Neural progenitor cell (in vitro differentiated cells): Measurements from ENCODE around the gene EPRS1. TPM values are rescaled to one million over a fixed set of nuclear protein-coding genes. Genes with fewer than 3 reads are reported as not detected.

Experiments
- DNase-seq: peaks from one replicate; pipeline ENCODE4 v3.0.0-alpha.2; 2016; ENCODE audit warnings: low spot score
- H2AFZ ChIP-seq: fragments of 200-600 bp; sonication (generic); replicated peaks from 2 replicates; pipeline ENCODE4 v1.6.1; 2016; ENCODE audit warnings: antibody characterized with exemption
- H3F3A ChIP-seq: fragments of 200-600 bp; sonication (generic); 2 replicates; pipeline ENCODE4 v1.6.1; 2016; ENCODE audit warnings: antibody characterized with exemption, low read depth
- H3K27ac ChIP-seq: fragments of 200-600 bp; sonication (generic); 2 replicates; pipeline ENCODE4 v1.5.1; 2016; ENCODE audit warnings: mild to moderate bottlenecking
- H3K27me3 ChIP-seq: fragments of 200-600 bp; sonication (generic); 2 replicates; pipeline ENCODE4 v1.6.1; 2016; ENCODE audit warnings: mild to moderate bottlenecking, moderate library complexity
- H3K36me3 ChIP-seq: fragments of 200-600 bp; sonication (generic); 2 replicates; pipeline ENCODE4 v1.5.1; 2016
- H3K4me1 ChIP-seq: fragments of 200-600 bp; sonication (generic); 2 replicates; pipeline ENCODE4 v1.6.1; 2016; ENCODE audit warnings: mixed run types
- H3K4me2 ChIP-seq: fragments of 200-600 bp; sonication (generic); 2 replicates; pipeline ENCODE4 v1.6.1; 2016
- H3K4me3 ChIP-seq: fragments of 200-600 bp; sonication (generic); 2 replicates; pipeline ENCODE4 v1.5.1; 2016
- H3K79me2 ChIP-seq: fragments of 200-600 bp; sonication (generic); 2 replicates; pipeline ENCODE4 v1.6.1; 2016; ENCODE audit warnings: low read depth
- H3K9ac ChIP-seq: fragments of 200-600 bp; sonication (generic); 2 replicates; pipeline ENCODE4 v1.6.1; 2016
- H3K9me3 ChIP-seq: fragments of 200-600 bp; sonication (generic); 2 replicates; pipeline ENCODE4 v1.5.1; 2016; ENCODE audit warnings: low read depth
- H4K20me1 ChIP-seq: fragments of 200-600 bp; sonication (generic); 2 replicates; pipeline ENCODE4 v1.6.1; 2016; ENCODE audit warnings: low read depth
- H3K27ac Mint-ChIP-seq: 3 replicates; pipeline ENCODE4 v1.8.0; 2021; ENCODE audit warnings: mixed read lengths
- H3K27me3 Mint-ChIP-seq: 2 replicates; pipeline ENCODE4 v1.8.0; 2022; ENCODE audit warnings: low read depth, mild to moderate bottlenecking, inconsistent platforms, moderate library complexity, mixed read lengths; ENCODE audit not compliant: insufficient read depth
- H3K36me3 Mint-ChIP-seq: 3 replicates; pipeline ENCODE4 v1.8.0; 2021; ENCODE audit warnings: mixed read lengths
- H3K4me1 Mint-ChIP-seq: 3 replicates; pipeline ENCODE4 v1.8.0; 2021; ENCODE audit warnings: mixed read lengths
- H3K4me3 Mint-ChIP-seq: 3 replicates; pipeline ENCODE4 v1.8.0; 2021; ENCODE audit warnings: mild to moderate bottlenecking, moderate library complexity, mixed read lengths
- H3K9me3 Mint-ChIP-seq: 3 replicates; pipeline ENCODE4 v1.8.0; 2020; ENCODE audit warnings: mixed read lengths
- EZH2 ChIP-seq: fragments of 200-600 bp; sonication (generic); IDR thresholded peaks from 2 replicates; pipeline ENCODE4 v1.6.1; 2017; ENCODE audit warnings: antibody characterized with exemption, mild to moderate bottlenecking, moderate library complexity
- EZH2phosphoT487 ChIP-seq: fragments of 200-600 bp; sonication (generic); IDR thresholded peaks from 2 replicates; pipeline ENCODE4 v1.6.1; 2017; ENCODE audit warnings: antibody characterized with exemption
- total RNA-seq: library from RNA; depleted of rRNA; stranded (reverse); fragments of >200 nt; gene quantifications from 2 replicates; pipeline ENCODE4 v1.2.3, GENCODE V29; 2015; ENCODE audit warnings: low replicate concordance
- TF ChIP-seq, protein P1 (sequence below): fragments of 200-600 bp; sonication (generic); IDR thresholded peaks from 2 replicates; pipeline ENCODE4 v1.5.1; 2017; ENCODE audit warnings: antibody characterized with exemption, mild to moderate bottlenecking

EPRS1 gene
- total RNA-seq, 1 donor from 2014 or later: 92.9 TPM

DNA sequence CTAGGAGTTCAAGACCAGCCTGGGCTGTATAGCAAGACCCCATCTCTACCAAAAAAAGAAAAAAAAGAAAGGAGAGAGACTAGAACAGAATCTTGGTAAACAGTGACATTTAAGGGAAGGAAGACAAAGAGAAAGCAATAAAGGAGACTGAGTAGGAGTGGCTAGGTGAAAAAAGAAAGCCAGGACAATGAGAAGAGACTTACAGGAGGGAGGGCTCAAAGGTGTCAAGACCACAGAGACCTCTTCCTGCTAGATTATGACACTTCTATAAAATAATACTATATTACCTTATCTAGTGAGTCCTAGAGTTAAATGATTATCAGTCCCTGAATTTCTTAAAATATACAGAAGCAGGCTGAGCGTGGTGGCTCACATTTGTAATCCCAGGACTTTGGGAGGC lies 10.1 kb upstream of the EPRS1 start:
- Histone ChIP-seq H3K4me2 (no peak overlapping the region), H4K20me1 (peaks cover 4% of the 10 kb centered on the region), H3K79me2 (no peaks in the 10 kb centered on the region), H3K27me3 (no peaks in the 10 kb centered on the region), H3K4me1 (peaks cover 9% of the 10 kb centered on the region), H3K9me3 (no peaks in the 10 kb centered on the region), H3K27ac (no peak overlapping the region), H3F3A (no peaks in the 10 kb centered on the region), H3K9ac (no peak overlapping the region), H3K4me3 (no peak overlapping the region), H2AFZ (no peak overlapping the region), H3K36me3 (no peaks in the 10 kb centered on the region)
- H3K36me3 Mint-ChIP-seq: no peaks in the 10 kb centered on the region
- TF ChIP-seq EZH2: no peak
- TF ChIP-seq, protein P1, sequence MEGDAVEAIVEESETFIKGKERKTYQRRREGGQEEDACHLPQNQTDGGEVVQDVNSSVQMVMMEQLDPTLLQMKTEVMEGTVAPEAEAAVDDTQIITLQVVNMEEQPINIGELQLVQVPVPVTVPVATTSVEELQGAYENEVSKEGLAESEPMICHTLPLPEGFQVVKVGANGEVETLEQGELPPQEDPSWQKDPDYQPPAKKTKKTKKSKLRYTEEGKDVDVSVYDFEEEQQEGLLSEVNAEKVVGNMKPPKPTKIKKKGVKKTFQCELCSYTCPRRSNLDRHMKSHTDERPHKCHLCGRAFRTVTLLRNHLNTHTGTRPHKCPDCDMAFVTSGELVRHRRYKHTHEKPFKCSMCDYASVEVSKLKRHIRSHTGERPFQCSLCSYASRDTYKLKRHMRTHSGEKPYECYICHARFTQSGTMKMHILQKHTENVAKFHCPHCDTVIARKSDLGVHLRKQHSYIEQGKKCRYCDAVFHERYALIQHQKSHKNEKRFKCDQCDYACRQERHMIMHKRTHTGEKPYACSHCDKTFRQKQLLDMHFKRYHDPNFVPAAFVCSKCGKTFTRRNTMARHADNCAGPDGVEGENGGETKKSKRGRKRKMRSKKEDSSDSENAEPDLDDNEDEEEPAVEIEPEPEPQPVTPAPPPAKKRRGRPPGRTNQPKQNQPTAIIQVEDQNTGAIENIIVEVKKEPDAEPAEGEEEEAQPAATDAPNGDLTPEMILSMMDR: no peak
- no peak for TF ChIP-seq EZH2phosphoT487
- H3K27ac Mint-ChIP-seq: no peak overlapping the region
- peaks cover 5% of the 10 kb centered on the region for H3K27me3 Mint-ChIP-seq
- no peaks in the 10 kb centered on the region for H3K9me3 Mint-ChIP-seq
- no peak overlapping the region for H3K4me3 Mint-ChIP-seq
- H3K4me1 Mint-ChIP-seq: no peaks in the 10 kb centered on the region
- no peak for DNase-seq

DNA sequence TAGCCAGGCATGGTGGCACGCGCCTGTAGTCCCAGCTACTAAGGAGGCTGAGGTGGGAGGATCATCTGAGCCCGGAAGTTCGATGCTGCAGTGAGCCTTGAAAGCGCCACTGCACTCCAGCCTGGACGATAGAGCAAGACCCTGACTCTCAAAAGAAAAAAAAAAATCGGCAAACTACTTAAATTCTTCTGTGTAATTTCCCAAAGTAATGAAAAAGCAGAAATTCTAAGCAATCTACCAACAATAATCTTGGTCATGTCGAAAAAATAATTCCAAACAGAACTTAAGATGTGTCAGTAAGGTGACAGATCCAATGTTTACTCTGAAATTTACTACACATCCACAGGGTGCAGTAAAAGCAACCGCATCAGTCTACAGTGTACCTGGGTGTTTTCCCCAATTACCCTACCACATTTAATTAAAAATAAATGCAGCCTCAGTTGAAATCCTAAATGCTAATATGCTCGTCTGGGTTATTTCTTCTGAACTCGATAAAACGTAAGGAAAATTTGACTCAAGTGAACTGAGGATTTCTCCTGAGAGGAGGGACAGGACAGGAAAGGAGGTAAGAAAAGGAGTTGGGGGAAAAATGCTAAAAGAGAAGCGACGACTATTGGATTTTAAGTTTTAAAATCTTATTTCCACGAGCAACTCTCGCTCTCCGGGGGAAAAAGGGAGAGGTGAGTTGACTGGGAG lies 801 bp downstream of the EPRS1 start:
- no peaks in the 10 kb centered on the region for H4K20me1 ChIP-seq
- peaks cover 5% of the 10 kb centered on the region for H3K27me3 Mint-ChIP-seq
- H3K4me1 Mint-ChIP-seq: peaks cover 9% of the 10 kb centered on the region
- no peaks in the 10 kb centered on the region for H3K27me3 ChIP-seq
- H3K27ac Mint-ChIP-seq: peak overlapping the region; percentile 40
- peaks cover 53% of the 10 kb centered on the region for H3K79me2 ChIP-seq
- H3K27ac ChIP-seq: no peak overlapping the region
- H3K9me3 ChIP-seq: no peaks in the 10 kb centered on the region
- H3K36me3 ChIP-seq: no peaks in the 10 kb centered on the region
- H3K4me2 ChIP-seq: peak overlapping the region; percentile 93
- no peaks in the 10 kb centered on the region for H3K36me3 Mint-ChIP-seq
- peaks cover 12% of the 10 kb centered on the region for H3F3A ChIP-seq
- no peaks in the 10 kb centered on the region for H3K9me3 Mint-ChIP-seq
- TF ChIP-seq EZH2phosphoT487 (no peak), EZH2 (no peak)
- TF ChIP-seq, protein P1: no peak
- no peak for DNase-seq
- H3K4me1 ChIP-seq: peaks cover 3% of the 10 kb centered on the region
- H3K9ac ChIP-seq: peak overlapping the region; percentile 68
- peak overlapping the region; percentile 91 for H3K4me3 Mint-ChIP-seq
- peak overlapping the region; percentile 91 for H3K4me3 ChIP-seq
- H2AFZ ChIP-seq: peak overlapping the region; percentile 94

DNA sequence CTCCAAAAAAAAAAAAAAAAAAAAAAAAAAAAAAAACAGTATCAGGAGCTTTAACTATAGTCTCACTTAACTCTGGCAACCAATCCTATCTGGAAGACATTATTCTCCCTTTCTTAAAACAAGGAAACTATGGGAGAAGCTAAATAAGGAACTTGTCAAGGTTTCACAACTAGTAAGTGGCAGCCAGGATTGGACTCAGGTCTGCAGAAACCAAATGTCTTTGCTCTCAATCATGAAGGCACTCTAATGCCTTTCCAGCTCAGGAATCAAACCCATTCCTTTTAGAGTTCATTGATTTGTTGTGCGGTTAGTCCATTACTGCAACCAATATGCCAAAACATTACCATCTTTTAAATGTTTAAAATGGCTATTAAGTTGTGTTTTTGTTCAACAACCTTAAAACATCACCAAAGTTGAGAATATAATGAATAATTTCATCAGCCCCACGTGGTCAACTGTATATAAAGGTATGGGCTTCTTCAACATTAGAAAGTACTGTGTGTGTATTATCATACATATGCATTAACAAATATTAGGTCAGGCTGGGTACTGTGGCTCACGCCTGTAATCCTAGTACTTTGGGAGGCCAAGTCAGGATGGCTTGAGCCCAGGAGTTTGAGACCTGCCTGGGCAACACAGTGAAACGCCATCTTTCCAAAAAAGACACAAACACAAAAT lies 1.5 kb downstream of the EPRS1 start:
- Histone ChIP-seq H3K9me3 (no peaks in the 10 kb centered on the region), H3K4me3 (peak overlapping the region; percentile 91), H3K27me3 (no peaks in the 10 kb centered on the region), H3K4me1 (peaks cover 3% of the 10 kb centered on the region), H3K9ac (no peak overlapping the region), H4K20me1 (no peaks in the 10 kb centered on the region), H3K27ac (no peak overlapping the region), H3K36me3 (no peaks in the 10 kb centered on the region), H3F3A (peaks cover 12% of the 10 kb centered on the region), H3K79me2 (peaks cover 57% of the 10 kb centered on the region), H2AFZ (no peak overlapping the region), H3K4me2 (peak overlapping the region; percentile 93)
- DNase-seq: no peak
- Mint-ChIP-seq H3K27ac (no peak overlapping the region), H3K4me3 (peak overlapping the region; percentile 91), H3K9me3 (no peaks in the 10 kb centered on the region), H3K36me3 (no peaks in the 10 kb centered on the region), H3K4me1 (peaks cover 9% of the 10 kb centered on the region), H3K27me3 (peaks cover 5% of the 10 kb centered on the region)
- TF ChIP-seq, protein P1: no peak
- no peak for TF ChIP-seq EZH2phosphoT487
- TF ChIP-seq EZH2: no peak
